ENCODE measurements around the gene GRIP2. TPM values are rescaled to one million over a fixed set of nuclear protein-coding genes. Genes with fewer than 3 reads are reported as not detected.

The GRIP2 gene
- total RNA-seq, 4 donors from 2014 or later, result 0.22 to 1.5 TPM; not detected in 2

- no peak for TF ChIP-seq CTCF (IDR thresholded peaks at IDR 0.05; ENCODE audit: low read depth)
Observed at GRCh38 chr3:14519406-14519805, 20.7 kb downstream of the GRIP2 start.

GRCh38 chr3:14518893-14519292 lies 21.2 kb downstream of the GRIP2 start:
- TF ChIP-seq CTCF (IDR thresholded peaks at IDR 0.05; ENCODE audit: low read depth), result no peak

- TF ChIP-seq CTCF (IDR thresholded peaks at IDR 0.05; ENCODE audit: low read depth), result no peak
Observed at GRCh38 chr3:14518432-14518802, 21.7 kb downstream of the GRIP2 start.

GRCh38 chr3:14517601-14518431 lies 22.3 kb downstream of the GRIP2 start:
- TF ChIP-seq CTCF (IDR thresholded peaks at IDR 0.05; ENCODE audit: low read depth), result no peak

- TF ChIP-seq CTCF (IDR thresholded peaks at IDR 0.05; ENCODE audit: low read depth), result no peak
Observed at GRCh38 chr3:14516738-14517345, 23.3 kb downstream of the GRIP2 start.

- TF ChIP-seq CTCF (IDR thresholded peaks at IDR 0.05; ENCODE audit: low read depth), result no peak
Observed at GRCh38 chr3:14514323-14514720, 25.8 kb downstream of the GRIP2 start.

GRCh38 chr3:14513566-14514322 lies 26.4 kb downstream of the GRIP2 start:
- no peak for TF ChIP-seq CTCF (IDR thresholded peaks at IDR 0.05; ENCODE audit: low read depth)

All from subcutaneous adipose tissue (tissue), 4 donors.